ENCODE data around the gene HAND2.

- TF ChIP-seq CTCF (IDR thresholded peaks at IDR 0.05) (no peak), POLR2A (IDR thresholded peaks at IDR 0.05) (no peak)
These were observed 30.9 kb upstream of the HAND2 start for GRCh38 chr4:173560896-173561295.
